T-helper 9 cell (primary cell): ENCODE results near the gene SCGN.

Experiments used
- DNase-seq: peaks from one replicate; pipeline ENCODE4 v3.0.0-alpha.2; 2020

The SCGN gene

GRCh38 chr6:25689966-25690365, 38.0 kb downstream of the SCGN start:
- no peak for DNase-seq

GRCh38 chr6:25691894-25692293, 39.9 kb downstream of the SCGN start:
- no peak for DNase-seq

- DNase-seq: no peak
These were observed 40.5 kb downstream of the SCGN start for GRCh38 chr6:25692472-25692871.

- no peak for DNase-seq
These were observed 42.4 kb downstream of the SCGN start for GRCh38 chr6:25694366-25694765.

- no peak for DNase-seq
These were observed 43.7 kb downstream of the SCGN start for GRCh38 chr6:25695671-25696070.

- no peak for DNase-seq
These were observed 45.7 kb downstream of the SCGN start for GRCh38 chr6:25697537-25698340.

GRCh38 chr6:25698631-25699030, 46.6 kb downstream of the SCGN start:
- no peak for DNase-seq

GRCh38 chr6:25699649-25700048, 47.6 kb downstream of the SCGN start:
- no peak for DNase-seq

- DNase-seq: no peak
These were observed 48.7 kb downstream of the SCGN start for GRCh38 chr6:25700761-25701160.

- DNase-seq: no peak
These were observed 49.8 kb downstream of the SCGN start for GRCh38 chr6:25701807-25702206.

GRCh38 chr6:25703005-25703404, 51.0 kb downstream of the SCGN start:
- DNase-seq: no peak

GRCh38 chr6:25704001-25704400, 52.0 kb downstream of the SCGN start:
- DNase-seq: no peak

- no peak for DNase-seq
These were observed 54.4 kb downstream of the SCGN start for GRCh38 chr6:25706314-25707014.

- DNase-seq: no peak
These were observed 57.7 kb downstream of the SCGN start for GRCh38 chr6:25709761-25710160.

GRCh38 chr6:25710287-25710686, 58.3 kb downstream of the SCGN start:
- DNase-seq: no peak

GRCh38 chr6:25713824-25714223, 61.8 kb downstream of the SCGN start:
- no peak for DNase-seq

- DNase-seq: no peak
These were observed 62.8 kb downstream of the SCGN start for GRCh38 chr6:25714765-25715164.

GRCh38 chr6:25715794-25716193, 63.8 kb downstream of the SCGN start:
- DNase-seq: no peak

GRCh38 chr6:25717866-25718740, 66.1 kb downstream of the SCGN start:
- no peak for DNase-seq

- DNase-seq: no peak
These were observed 74.3 kb downstream of the SCGN start for GRCh38 chr6:25726122-25726911.

- DNase-seq: no peak
These were observed 75.0 kb downstream of the SCGN start for GRCh38 chr6:25727028-25727427.

- DNase-seq: no peak
These were observed 78.9 kb downstream of the SCGN start for GRCh38 chr6:25730907-25731306.

- no peak for DNase-seq
These were observed 79.7 kb downstream of the SCGN start for GRCh38 chr6:25731721-25732120.
